Ovary (tissue), 3 donors: ENCODE data around the gene PPARD.

ENCODE experiments used
- POLR2A ChIP-seq: fragments of 450-650 bp; IDR thresholded peaks from one replicate; pipeline ENCODE4 v1.6.1; 2017; ENCODE audit warnings: antibody characterized with exemption, mild to moderate bottlenecking, moderate library complexity
- TF ChIP-seq, protein P1 (sequence below), 3 donors: fragments of 450-650 bp in 2 of 3; fragments of 200-600 bp in 1 of 3; IDR thresholded peaks; one replicate each; pipeline versions ENCODE4 v1.5.1 to v1.8.0; 2016 to 2022; ENCODE audit warnings: antibody characterized with exemption in 3 of 3, mild to moderate bottlenecking in 1 of 3
- donor health status: DM: no; HTN: no; CAD: no.

DNA sequence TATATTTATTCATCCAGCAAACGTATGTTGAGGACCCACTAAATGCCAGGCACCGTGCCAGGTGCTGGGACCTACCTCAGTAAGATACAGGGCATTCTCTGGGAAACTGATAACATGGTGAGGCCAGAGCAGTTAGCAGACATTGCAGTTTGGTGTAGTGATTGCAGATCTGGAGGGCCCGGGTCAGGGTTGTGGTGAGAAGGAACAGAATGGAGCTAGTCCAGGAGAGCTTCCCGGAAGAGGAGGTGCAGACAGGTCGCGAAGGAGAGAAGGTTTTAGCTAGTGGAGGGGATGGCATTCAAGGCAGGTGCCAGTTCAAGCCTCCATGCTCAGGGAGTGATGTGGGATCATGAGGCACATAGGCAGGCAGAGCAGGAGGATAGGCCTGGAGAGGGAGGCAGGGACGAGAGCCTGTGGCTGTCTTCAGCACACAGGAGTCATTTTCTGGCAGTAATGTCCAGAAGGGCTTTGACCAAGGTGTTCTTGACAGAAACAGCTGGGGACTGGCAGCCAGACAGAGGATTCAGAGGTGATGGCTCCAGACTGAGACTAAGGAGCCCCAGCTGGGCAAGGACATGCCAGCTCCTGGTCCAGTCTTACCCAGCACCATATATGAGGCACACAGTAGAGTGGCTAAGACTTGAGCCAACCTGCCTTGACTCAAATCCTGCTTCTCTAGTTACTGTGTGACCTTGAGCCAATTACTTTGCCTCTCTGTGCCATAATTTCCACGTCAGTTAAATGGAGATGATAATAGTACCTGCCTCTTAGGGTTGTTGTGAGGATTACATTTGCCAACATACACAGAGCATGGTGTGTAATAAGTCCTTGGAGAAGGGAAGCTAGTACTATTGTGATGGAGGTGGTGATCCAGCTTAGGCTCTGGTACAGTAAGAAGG, 61.4 kb downstream of the PPARD start:
- TF ChIP-seq POLR2A, result no peak
- TF ChIP-seq, protein P1, sequence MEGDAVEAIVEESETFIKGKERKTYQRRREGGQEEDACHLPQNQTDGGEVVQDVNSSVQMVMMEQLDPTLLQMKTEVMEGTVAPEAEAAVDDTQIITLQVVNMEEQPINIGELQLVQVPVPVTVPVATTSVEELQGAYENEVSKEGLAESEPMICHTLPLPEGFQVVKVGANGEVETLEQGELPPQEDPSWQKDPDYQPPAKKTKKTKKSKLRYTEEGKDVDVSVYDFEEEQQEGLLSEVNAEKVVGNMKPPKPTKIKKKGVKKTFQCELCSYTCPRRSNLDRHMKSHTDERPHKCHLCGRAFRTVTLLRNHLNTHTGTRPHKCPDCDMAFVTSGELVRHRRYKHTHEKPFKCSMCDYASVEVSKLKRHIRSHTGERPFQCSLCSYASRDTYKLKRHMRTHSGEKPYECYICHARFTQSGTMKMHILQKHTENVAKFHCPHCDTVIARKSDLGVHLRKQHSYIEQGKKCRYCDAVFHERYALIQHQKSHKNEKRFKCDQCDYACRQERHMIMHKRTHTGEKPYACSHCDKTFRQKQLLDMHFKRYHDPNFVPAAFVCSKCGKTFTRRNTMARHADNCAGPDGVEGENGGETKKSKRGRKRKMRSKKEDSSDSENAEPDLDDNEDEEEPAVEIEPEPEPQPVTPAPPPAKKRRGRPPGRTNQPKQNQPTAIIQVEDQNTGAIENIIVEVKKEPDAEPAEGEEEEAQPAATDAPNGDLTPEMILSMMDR (IDR thresholded peaks at IDR 0.05), result no peak
